Measurements from ENCODE around the gene TLCD1. TPM values are rescaled to one million over a fixed set of nuclear protein-coding genes. Genes with fewer than 3 reads are reported as not detected.
A peak's percentile ranks its signal among the peaks of the same experiment; 100 is the strongest.

Gene TLCD1
- total and polyA plus RNA-seq, 2 of the 8 experiments (the other 6 are each of a cell fraction or from before 2014, with no cell fraction given): 40.7 to 128 TPM

DNA sequence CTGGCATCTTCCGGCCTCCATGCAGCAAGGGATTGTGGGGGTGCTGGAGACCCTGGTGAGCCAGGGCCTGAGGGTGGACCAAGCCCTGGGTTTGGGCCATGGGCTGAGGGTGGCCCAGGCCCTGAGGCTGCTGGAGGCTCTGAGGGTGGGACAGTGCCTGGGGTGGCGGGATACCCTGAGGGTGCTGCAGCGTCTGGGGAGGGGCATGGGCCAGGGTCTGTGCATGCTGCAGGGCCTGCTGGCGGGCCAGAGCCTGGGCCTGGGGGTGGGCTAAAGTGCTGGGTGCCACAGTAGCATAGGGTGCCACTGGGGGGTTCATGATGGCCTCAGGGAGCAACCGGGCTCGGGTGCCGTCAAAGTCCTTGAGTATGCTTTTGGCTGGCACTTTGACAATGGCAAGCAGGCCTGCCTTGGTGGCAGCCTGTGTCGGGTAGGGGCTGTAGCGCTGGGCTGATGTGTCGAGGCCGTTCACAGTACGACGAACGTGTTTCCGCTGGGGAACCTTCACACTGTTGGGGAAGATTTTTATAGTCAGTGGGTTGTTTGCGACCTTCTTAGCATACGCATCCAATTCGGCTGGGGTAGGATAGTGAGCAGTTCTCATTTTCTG is 33.3 kb upstream of the TLCD1 start:
- no peak for FAIRE-seq
- Histone ChIP-seq H3K56ac (replicated peaks; ENCODE audit: insufficient read length, low read depth, low read length) (no peak overlapping the region), H4K91ac (replicated peaks; ENCODE audit: insufficient read length, low read length) (peak overlapping the region; percentile 93), H3K4me3 (ENCODE audit: extremely low read depth in 1 of 4, insufficient read depth in 2 of 4, low read depth in 3 of 4, low read length in 4 of 4) (no peak overlapping the region), H3K27me3 (replicated peaks in 1 of 4; ENCODE audit: control insufficient read depth in 3 of 4, extremely low read depth in 1 of 4, insufficient read depth in 3 of 4, low read length in 3 of 4) (no peaks in the 10 kb centered on the region), H3K9ac (replicated peaks in 1 of 4; ENCODE audit: extremely low read depth in 1 of 4, low read depth in 3 of 4, low read length in 3 of 4) (no peak overlapping the region; a peak in 1 of 7 replicates), H3K36me3 (ENCODE audit: control insufficient read depth in 2 of 4, insufficient read depth in 4 of 4, low read length in 3 of 4) (peaks cover 17 to 26% (median 22%) of the 10 kb centered on the region in 4 experiments), H2AK5ac (ENCODE audit: low read depth, low read length) (peak overlapping the region; percentile 30; the same call in 1 of the 2 replicates), H3K18ac (ENCODE audit: extremely low read depth, low read length) (peak overlapping the region; percentile 55; the same call in 1 of the 2 replicates), H3K23me2 (ENCODE audit: low read depth, low read length) (no peaks in the 10 kb centered on the region), H2BK120ac (replicated peaks; ENCODE audit: low read depth, low read length) (peak overlapping the region; percentile 4), H3K4me2 (ENCODE audit: insufficient read depth in 1 of 2, low read depth in 2 of 2, low read length in 2 of 2) (no peak overlapping the region), H4K5ac (ENCODE audit: insufficient read length, low read depth, low read length) (no peak overlapping the region), H3K23ac (ENCODE audit: insufficient read length) (no peak overlapping the region), H2BK12ac (ENCODE audit: low read depth, low read length) (peak overlapping the region; percentile 93; the same call in 1 of the 2 replicates), H3K9me3 (ENCODE audit: insufficient read depth in 2 of 2, low read depth in 1 of 2, low read length in 1 of 2) (no peaks in the 10 kb centered on the region), H4K20me1 (replicated peaks in 1 of 2; ENCODE audit: control insufficient read depth in 1 of 2, insufficient read depth in 2 of 2, low read length in 2 of 2) (peaks cover 0 to 4% of the 10 kb centered on the region in 2 experiments), H2BK20ac (ENCODE audit: low read length) (peak overlapping the region; percentile 98), H3K14ac (ENCODE audit: insufficient read length) (no peak overlapping the region), H3K79me1 (ENCODE audit: low read depth, low read length) (no peaks in the 10 kb centered on the region; the same call in 1 of the 2 replicates), H2AFZ (ENCODE audit: low read length) (no peak overlapping the region), H3K4me1 (replicated peaks in 1 of 4; ENCODE audit: control insufficient read depth in 3 of 4, insufficient read depth in 4 of 4, low read length in 3 of 4) (peaks cover 9 to 25% (median 18%) of the 10 kb centered on the region in 4 experiments), H2BK5ac (ENCODE audit: low read depth, low read length) (peak overlapping the region; percentile 96; the same call in 1 of the 2 replicates), H3K79me2 (ENCODE audit: control insufficient read depth in 1 of 2, insufficient read depth in 2 of 2, low read length in 2 of 2) (peaks cover 0 to 10% of the 10 kb centered on the region in 2 experiments; a peak in 1 of 4 replicates), H3K27ac (ENCODE audit: low read depth, low read length) (no peak overlapping the region), H3K4ac (replicated peaks; ENCODE audit: insufficient read length, low read depth, low read length) (peak overlapping the region; percentile 81), H2BK15ac (ENCODE audit: low read length) (peak overlapping the region; percentile 77; the same call in 1 of the 2 replicates), H4K8ac (ENCODE audit: extremely low read depth, insufficient read depth, low read length) (peak overlapping the region; percentile 59)
- ChIA-PET POLR2A (ENCODE audit: partially characterized antibody) (interaction anchor here (3.0 to 11.4 kb wide), 4 partner anchors 11 to 138 kb away, joined by 15 to 240 read pairs (median 98); partner anchors contain the start of genes FLOT2, TLCD1 and TRAF4), CTCF (ENCODE audit: partially characterized antibody) (interaction anchor here (5.9 to 7.3 kb wide), 4 partner anchors 9 to 121 kb away, joined by 48 to 134 read pairs (median 78); partner anchors contain the start of genes NEK8 and TLCD1)
- DNase-seq (ENCODE audit: low read depth in 1 of 2, low spot score in 2 of 2): no peak
- WGBS, 2 experiments (ENCODE audit: extremely low coverage in 1 of 2, insufficient coverage in 1 of 2, insufficient read length in 1 of 2, insufficient replicate concordance in 2 of 2, low coverage in 1 of 2, low lambda C conversion rate in 2 of 2, missing lambda C conversion rate in 1 of 2): 96% methylated on average over 18 of the region's 18 CpGs; no CpG with 5 or more reads in 1 of the 2 experiments
- no peak for TF ChIP-seq POLR2AphosphoS5 (IDR thresholded peaks at IDR 0.05; ENCODE audit: low read depth, low read length)
- TF ChIP-seq GABPA (IDR thresholded peaks at IDR 0.05; ENCODE audit: borderline replicate concordance, insufficient read depth, low read length): no peak
- no peak for TF ChIP-seq BCL11A (IDR thresholded peaks at IDR 0.05; ENCODE audit: low read depth in 2 of 2, low read length in 2 of 2)
- no peak for TF ChIP-seq SAP30 (IDR thresholded peaks at IDR 0.05; ENCODE audit: insufficient read depth, insufficient replicate concordance, low read length)
- no peak for TF ChIP-seq RAD21 (IDR thresholded peaks at IDR 0.05 in 1 of 2, conservative IDR thresholded peaks at IDR 0.05 in 1 of 2; ENCODE audit: low read depth in 2 of 2, low read length in 2 of 2)
- TF ChIP-seq HDAC2 (IDR thresholded peaks at IDR 0.05; ENCODE audit: borderline replicate concordance in 1 of 2, low read depth in 2 of 2, low read length in 2 of 2): no peak
- TF ChIP-seq FOSL1 (IDR thresholded peaks at IDR 0.05; ENCODE audit: insufficient read depth, low read depth, low read length): no peak
- TF ChIP-seq, protein P1, sequence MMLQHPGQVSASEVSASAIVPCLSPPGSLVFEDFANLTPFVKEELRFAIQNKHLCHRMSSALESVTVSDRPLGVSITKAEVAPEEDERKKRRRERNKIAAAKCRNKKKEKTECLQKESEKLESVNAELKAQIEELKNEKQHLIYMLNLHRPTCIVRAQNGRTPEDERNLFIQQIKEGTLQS (IDR thresholded peaks at IDR 0.05; ENCODE audit: insufficient read depth, low read depth, low read length): no peak
